Fibroblast of lung (primary cell): ENCODE measurements around the gene PNMA8C. TPM values are rescaled to one million over a fixed set of nuclear protein-coding genes. Genes with fewer than 3 reads are reported as not detected.

ENCODE experiments used
- DNase-seq, 2 donors: peaks; one replicate each; pipeline versions ENCODE4 v3.0.0 to v3.0.0-alpha.2; 2010; ENCODE audit warnings: low read depth in 2 of 2
- H2AFZ ChIP-seq: 2 replicates; pipeline ENCODE4 v1.5.1; 2012; ENCODE audit warnings: low read length, control low read depth, inconsistent platforms
- H3K27ac ChIP-seq: 2 replicates; pipeline ENCODE4 v1.5.1; 2011; ENCODE audit warnings: low read length, control low read depth; ENCODE audit not compliant: insufficient read depth
- H3K27me3 ChIP-seq: 2 replicates; pipeline ENCODE4 v1.5.1; 2011; ENCODE audit warnings: mild to moderate bottlenecking, low read length; ENCODE audit not compliant: control insufficient read depth, insufficient read depth
- H3K36me3 ChIP-seq: 2 replicates; pipeline ENCODE4 v1.5.1; 2011; ENCODE audit warnings: low read length; ENCODE audit not compliant: control insufficient read depth, insufficient read depth
- H3K4me1 ChIP-seq: 2 replicates; pipeline ENCODE4 v1.5.1; 2011; ENCODE audit warnings: low read length; ENCODE audit not compliant: control insufficient read depth, insufficient read depth; ENCODE audit errors: extremely low read depth
- H3K4me2 ChIP-seq: 2 replicates; pipeline ENCODE4 v1.5.1; 2011; ENCODE audit warnings: low read length, control low read depth; ENCODE audit not compliant: insufficient read depth; ENCODE audit errors: extremely low read depth
- H3K4me3 ChIP-seq, 4 experiments: fragments of 200-600 bp in 1 of 4; sonication (generic) in 1 of 4; replicated peaks in 1 of 4; 2 replicates each; pipeline ENCODE4 v1.5.1; 2011 to 2016; ENCODE audit warnings: low read length in 4 of 4, low read depth in 3 of 4, mild to moderate bottlenecking in 3 of 4, control low read depth in 2 of 4, inconsistent platforms in 1 of 4, mixed read lengths in 1 of 4; ENCODE audit not compliant: insufficient read depth in 1 of 4; ENCODE audit errors: control extremely low read depth in 1 of 4
- H3K79me2 ChIP-seq: 2 replicates; pipeline ENCODE4 v1.5.1; 2012; ENCODE audit warnings: mild to moderate bottlenecking, low read length, inconsistent platforms; ENCODE audit not compliant: control insufficient read depth, insufficient read depth
- H3K9ac ChIP-seq: 2 replicates; pipeline ENCODE4 v1.5.1; 2011; ENCODE audit warnings: mild to moderate bottlenecking, low read length, control low read depth; ENCODE audit not compliant: insufficient read depth
- H3K9me3 ChIP-seq: 2 replicates; pipeline ENCODE4 v1.5.1; 2012; ENCODE audit warnings: low read depth, low read length; ENCODE audit not compliant: control insufficient read depth, insufficient read depth
- H4K20me1 ChIP-seq: 2 replicates; pipeline ENCODE4 v1.5.1; 2011; ENCODE audit warnings: low read length; ENCODE audit not compliant: control insufficient read depth, insufficient read depth; ENCODE audit errors: extremely low read depth
- CTCF ChIP-seq, 2 donors: IDR thresholded peaks in 1 of 2; conservative IDR thresholded peaks in 1 of 2; 1 replicate in 1 of 2; 2 replicates in 1 of 2; pipeline ENCODE4 v1.5.1; 2011 to 2012; ENCODE audit warnings: low read length in 2 of 2, control low read depth in 1 of 2, inconsistent platforms in 1 of 2, low read depth in 1 of 2, mild to moderate bottlenecking in 1 of 2
- EZH2 ChIP-seq: IDR thresholded peaks from 2 replicates; pipeline ENCODE4 v1.5.1; 2012; ENCODE audit warnings: low read length, control low read depth, mild to moderate bottlenecking; ENCODE audit errors: missing control alignments
- polyA plus RNA-seq, 2 donors: library from polyadenylated mRNA; depleted of rRNA in 1 of 2; stranded (reverse) in 1 of 2; unstranded in 1 of 2; fragments of >200 nt; gene quantifications; 2 replicates each; pipeline ENCODE4 v1.2.1, GENCODE V29; 2011 to 2012; ENCODE audit warnings: missing spikeins in 1 of 2
- total RNA-seq: library from RNA; depleted of rRNA; stranded (reverse); fragments of >200 nt; gene quantifications from 2 replicates; pipeline ENCODE4 v1.2.1, GENCODE V29; 2014

Gene PNMA8C
- total and polyA plus RNA-seq, 2 donors (not counting 1 experiment from before 2014, with no cell fraction given), result 0.01 to 0.17 TPM

DNA sequence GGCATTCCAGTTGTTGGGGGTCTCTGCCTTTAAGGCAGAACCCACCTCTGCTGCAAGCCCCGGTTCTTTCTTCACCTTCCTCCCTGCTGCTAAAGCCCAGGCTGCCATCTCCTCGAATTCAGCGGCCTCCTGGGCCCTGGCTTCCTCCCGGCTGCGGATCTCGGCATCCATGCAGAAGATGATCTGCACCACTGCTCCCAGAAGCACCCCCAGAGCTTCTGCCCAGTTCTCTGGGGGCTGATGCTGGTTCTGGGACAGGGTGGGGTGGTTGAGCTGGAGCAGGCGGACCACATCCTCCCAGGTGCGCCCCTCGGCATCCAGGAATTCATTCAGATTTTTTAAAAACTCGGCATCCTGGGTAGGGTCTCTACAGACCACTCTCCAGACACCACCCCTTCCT is 41.6 kb upstream of the PNMA8C start:
- H3K27me3 ChIP-seq, result no peaks in the 10 kb centered on the region
- no peaks in the 10 kb centered on the region for H3K9me3 ChIP-seq
- DNase-seq, result no peak
- H3K27ac ChIP-seq, result no peak overlapping the region
- H3K4me2 ChIP-seq, result no peak overlapping the region
- TF ChIP-seq EZH2, result no peak
- no peak for TF ChIP-seq CTCF (conservative IDR thresholded peaks at IDR 0.05 in 1 of 2, IDR thresholded peaks at IDR 0.05 in 1 of 2; ENCODE audit: low read depth in 1 of 2, low read length in 2 of 2)
- no peaks in the 10 kb centered on the region for H3K79me2 ChIP-seq
- H2AFZ ChIP-seq, result no peak overlapping the region
- H4K20me1 ChIP-seq, result no peaks in the 10 kb centered on the region
- peaks cover 9% of the 10 kb centered on the region for H3K4me1 ChIP-seq
- H3K9ac ChIP-seq, result no peak overlapping the region
- no peaks in the 10 kb centered on the region for H3K36me3 ChIP-seq
- no peak overlapping the region for H3K4me3 ChIP-seq

- Histone ChIP-seq H3K27me3 (no peaks in the 10 kb centered on the region), H3K79me2 (no peaks in the 10 kb centered on the region), H3K4me3 (no peak overlapping the region), H3K9ac (no peak overlapping the region), H2AFZ (no peak overlapping the region), H3K9me3 (no peaks in the 10 kb centered on the region), H3K27ac (no peak overlapping the region), H3K4me1 (peaks cover 9% of the 10 kb centered on the region), H3K4me2 (no peak overlapping the region), H3K36me3 (no peaks in the 10 kb centered on the region), H4K20me1 (no peaks in the 10 kb centered on the region)
- no peak for TF ChIP-seq EZH2
- no peak for TF ChIP-seq CTCF (conservative IDR thresholded peaks at IDR 0.05 in 1 of 2, IDR thresholded peaks at IDR 0.05 in 1 of 2; ENCODE audit: low read depth in 1 of 2, low read length in 2 of 2)
- no peak for DNase-seq
These were observed 40.9 kb upstream of the PNMA8C start for GRCh38 chr19:46469541-46470185.

DNA sequence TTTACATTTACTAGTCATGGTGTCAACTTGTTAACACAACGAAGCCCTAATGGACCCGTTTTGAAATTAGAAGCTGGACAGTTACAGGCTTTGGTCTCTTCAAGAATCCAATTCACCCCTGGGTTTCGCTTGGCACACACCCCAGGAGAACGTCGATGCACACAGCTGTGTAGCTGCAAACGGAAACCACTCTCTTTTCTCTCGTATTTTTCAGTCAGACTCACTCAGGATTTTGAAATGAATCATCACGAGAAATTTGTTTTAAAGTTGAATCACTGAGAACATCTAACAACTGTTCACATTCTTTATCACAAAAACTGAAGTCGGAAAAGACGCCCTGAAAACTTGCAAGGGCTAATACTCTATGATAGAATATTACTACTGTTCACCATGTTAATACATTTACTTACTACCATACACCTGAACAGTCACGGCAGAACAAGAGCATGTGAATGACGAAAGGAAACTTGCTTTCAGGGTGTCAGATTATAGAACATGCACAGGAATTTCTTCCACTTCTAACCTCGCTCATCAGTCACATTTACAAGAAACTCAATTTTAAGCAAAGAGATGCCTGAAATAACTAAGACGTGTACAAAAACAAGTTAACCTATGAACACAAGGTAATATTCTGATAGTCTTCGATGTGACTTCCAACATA is 37.9 kb upstream of the PNMA8C start:
- no peak for TF ChIP-seq CTCF (conservative IDR thresholded peaks at IDR 0.05 in 1 of 2, IDR thresholded peaks at IDR 0.05 in 1 of 2; ENCODE audit: low read depth in 1 of 2, low read length in 2 of 2)
- no peak for TF ChIP-seq EZH2
- no peaks in the 10 kb centered on the region for H3K36me3 ChIP-seq
- peak; percentile 90 to 91 for DNase-seq
- H3K4me1 ChIP-seq, result peaks cover 9% of the 10 kb centered on the region
- H3K9me3 ChIP-seq, result no peaks in the 10 kb centered on the region
- no peaks in the 10 kb centered on the region for H4K20me1 ChIP-seq
- H3K4me2 ChIP-seq, result peak overlapping the region; percentile 68
- no peak overlapping the region for H2AFZ ChIP-seq
- H3K79me2 ChIP-seq, result no peaks in the 10 kb centered on the region
- H3K4me3 ChIP-seq, result peak overlapping the region in 1 of 4 experiments; percentile 1
- peak overlapping the region; percentile 56 for H3K27ac ChIP-seq
- no peak overlapping the region for H3K9ac ChIP-seq
- H3K27me3 ChIP-seq, result no peaks in the 10 kb centered on the region
